HepG2 (cell line): ENCODE results near the gene SPAG9. TPM values are rescaled to one million over a fixed set of nuclear protein-coding genes. Genes with fewer than 3 reads are reported as not detected.

Source experiments
- ATAC-seq: fragments of 200-7000 bp; cut with Tn5 transposase; 3 replicates; pipeline ENCODE4 v1.9.1; 2020; ENCODE audit warnings: mild to moderate bottlenecking, moderate library complexity
- BruUV-seq: library from RNA; stranded (reverse); fragments of 400-500 nt; replicated peaks from 2 replicates; lab custom pipeline; 2021; lab: Mats Ljungman, UMichigan
- CTCF ChIA-PET: fragments of 300-600 bp; formaldehyde crosslinking; extraction: SDS; loops from one replicate; lab custom pipeline; 2021; ENCODE audit warnings: low total read pairs, inconsistent platforms, low intra/inter-chr PET ratio; lab: Yijun Ruan, JAX
- POLR2A ChIA-PET: fragments of 350-600 bp; sonication (Branson Sonifier 250); formaldehyde crosslinking; loops from one replicate; lab custom pipeline; 2020; ENCODE audit warnings: antibody characterized with exemption, inconsistent platforms; lab: Yijun Ruan, JAX
- DNase-seq: peaks from one replicate; pipeline ENCODE4 v3.0.0-alpha.2; 2015; ENCODE audit warnings: low spot score
- FAIRE-seq: peaks from 3 replicates; lab custom pipeline; 2011; peaks lifted over from hg19 to GRCh38; lab: Jason Lieb, UNC
- H2AFZ ChIP-seq: one replicate; pipeline ENCODE4 v1.6.1; 2011; ENCODE audit warnings: low read length, inconsistent platforms
- H3K27ac ChIP-seq: fragments of 300-600 bp; 3 replicates; pipeline ENCODE4 v1.8.0; 2011; ENCODE audit warnings: mixed run types, mild to moderate bottlenecking, mixed read lengths, low read length, inconsistent platforms; ENCODE audit not compliant: insufficient read depth; ENCODE audit errors: extremely low read length
- H3K27me3 ChIP-seq, 2 experiments: fragments of 200-600 bp in 1 of 2; 2 replicates in 1 of 2; 3 replicates in 1 of 2; pipeline versions ENCODE4 v1.6.0 to v1.8.0; 2011; ENCODE audit warnings: low read length in 2 of 2, mild to moderate bottlenecking in 2 of 2, moderate library complexity in 2 of 2, inconsistent platforms in 1 of 2; ENCODE audit not compliant: insufficient read depth in 2 of 2, control insufficient read depth in 1 of 2
- H3K36me3 ChIP-seq, 2 experiments: fragments of 200-600 bp in 1 of 2; replicated peaks in 1 of 2; 2 replicates in 1 of 2; 3 replicates in 1 of 2; pipeline versions ENCODE4 v1.5.1 to v1.8.0; 2011; ENCODE audit warnings: low read length in 2 of 2, inconsistent platforms in 1 of 2; ENCODE audit not compliant: insufficient read depth in 2 of 2, control insufficient read depth in 1 of 2
- H3K4me1 ChIP-seq: 2 replicates; pipeline ENCODE4 v1.5.1; 2012; ENCODE audit warnings: low read length, inconsistent platforms; ENCODE audit not compliant: insufficient read depth
- H3K4me2 ChIP-seq: 2 replicates; pipeline ENCODE4 v1.6.0; 2011; ENCODE audit warnings: low read depth, low read length, inconsistent platforms
- H3K4me3 ChIP-seq, 3 experiments: fragments of 200-600 bp in 1 of 3; sonication (generic), shearing (Covaris generic) in 1 of 3; replicated peaks in 1 of 3; 2 replicates each; pipeline ENCODE4 v1.5.1; 2011 to 2016; ENCODE audit warnings: low read length in 3 of 3, inconsistent platforms in 2 of 3, low read depth in 2 of 3, mild to moderate bottlenecking in 2 of 3, control low read depth in 1 of 3, mixed read lengths in 1 of 3; ENCODE audit not compliant: insufficient read depth in 1 of 3
- H3K79me2 ChIP-seq: one replicate; pipeline ENCODE4 v1.6.1; 2011; ENCODE audit warnings: low read length, inconsistent platforms; ENCODE audit not compliant: insufficient read depth
- H3K9ac ChIP-seq: 2 replicates; pipeline ENCODE4 v1.6.0; 2011; ENCODE audit warnings: mild to moderate bottlenecking, low read depth, low read length, inconsistent platforms; ENCODE audit not compliant: insufficient read depth
- H3K9me3 ChIP-seq: 2 replicates; pipeline ENCODE4 v1.5.1; 2012; ENCODE audit warnings: mild to moderate bottlenecking, low read length
- H4K20me1 ChIP-seq: 2 replicates; pipeline ENCODE4 v1.6.0; 2011; ENCODE audit warnings: inconsistent platforms, mild to moderate bottlenecking, low read length, moderate library complexity; ENCODE audit not compliant: insufficient read depth
- ARHGAP35 ChIP-seq: sonication (generic); formaldehyde crosslinking; IDR thresholded peaks from 2 replicates; pipeline ENCODE4 v1.9.0; 2022; ENCODE audit warnings: mild to moderate bottlenecking, inconsistent platforms, moderate library complexity, missing genetic modification reagents, borderline replicate concordance
- CENPX ChIP-seq: sonication (generic); formaldehyde crosslinking; IDR thresholded peaks from 2 replicates; pipeline ENCODE4 v1.9.0; 2021; ENCODE audit warnings: mild to moderate bottlenecking, missing genetic modification reagents, moderate library complexity
- FOSL1 ChIP-seq: sonication (generic); formaldehyde crosslinking; IDR thresholded peaks from 2 replicates; pipeline ENCODE4 v1.9.0; 2021; ENCODE audit warnings: missing genetic modification reagents, borderline replicate concordance
- FOXP1 ChIP-seq, 2 experiments: fragments of 450-650 bp in 1 of 2; IDR thresholded peaks; 2 replicates each; pipeline ENCODE4 v1.6.1; 2017 to 2018; ENCODE audit warnings: antibody characterized with exemption in 1 of 2
- HNRNPH1 ChIP-seq: fragments of 200-400 bp; formaldehyde crosslinking; optimal IDR thresholded peaks from 2 replicates; pipeline ENCODE3; 2017; ENCODE audit warnings: mild to moderate bottlenecking, low read depth, low read length
- HNRNPLL ChIP-seq: fragments of 200-400 bp; formaldehyde crosslinking; IDR thresholded peaks from 2 replicates; pipeline ENCODE4 v1.6.1; 2017; ENCODE audit warnings: mild to moderate bottlenecking, low read depth, low read length; ENCODE audit not compliant: poor library complexity, severe bottlenecking
- HOXD1 ChIP-seq: sonication (generic); formaldehyde crosslinking; IDR thresholded peaks from 2 replicates; pipeline ENCODE4 v1.5.0; 2020; ENCODE audit warnings: missing genetic modification reagents
- MLLT10 ChIP-seq: sonication (generic); formaldehyde crosslinking; IDR thresholded peaks from 2 replicates; pipeline ENCODE4 v1.4.0; 2020; ENCODE audit warnings: missing genetic modification reagents
- MXD4 ChIP-seq: IDR thresholded peaks from 2 replicates; pipeline ENCODE4 v1.6.1; 2016; ENCODE audit warnings: mild to moderate bottlenecking, missing biosample characterization, missing genetic modification reagents
- NFIC ChIP-seq: IDR thresholded peaks from 2 replicates; pipeline ENCODE4 v1.6.1; 2012; ENCODE audit warnings: mild to moderate bottlenecking, low read length, inconsistent platforms
- SSRP1 ChIP-seq: IDR thresholded peaks from 2 replicates; pipeline ENCODE4 v1.6.1; 2016; ENCODE audit warnings: control low read depth
- ZFP62 ChIP-seq: sonication (generic); formaldehyde crosslinking; IDR thresholded peaks from 2 replicates; pipeline ENCODE4 v1.4.0; 2020; ENCODE audit warnings: missing genetic modification reagents
- ZNF282 ChIP-seq: fragments of 450-650 bp; IDR thresholded peaks from 2 replicates; pipeline ENCODE4 v1.6.1; 2018; ENCODE audit not compliant: partially characterized antibody
- ZNF547 ChIP-seq: sonication (generic); formaldehyde crosslinking; IDR thresholded peaks from 2 replicates; pipeline ENCODE4 v1.5.1; 2020; ENCODE audit warnings: mild to moderate bottlenecking, missing genetic modification reagents
- ZNF552 ChIP-seq: sonication (generic); formaldehyde crosslinking; IDR thresholded peaks from 2 replicates; pipeline ENCODE4 v1.9.0; 2022; ENCODE audit warnings: missing genetic modification reagents, mild to moderate bottlenecking, borderline replicate concordance
- ZNF883 ChIP-seq: sonication (generic); formaldehyde crosslinking; IDR thresholded peaks from 2 replicates; pipeline ENCODE4 v1.5.1; 2020; ENCODE audit warnings: mild to moderate bottlenecking, missing genetic modification reagents; ENCODE audit errors: not compliant biosample characterization
- WGBS: methylation state at CpG from one replicate; pipeline ENCODE4 v1.1.6; 2017; ENCODE audit warnings: low lambda C conversion rate; 5-methylcytosine and 5-hydroxymethylcytosine counted together
- in situ Hi-C: cut with HindIII; loops from 2 replicates; pipeline ENCODE4 v1.10.0; 2017; ENCODE audit warnings: low pct_unique_long_range_greater_than_20kb; ENCODE audit not compliant: extremely low pct_ligation_motif_present
- intact Hi-C: fragments of 100-400 bp; cut with micrococcal nuclease; formaldehyde crosslinking; loops from one replicate; pipeline ENCODE4 v1.10.0; 2022; ENCODE audit not compliant: unreplicated experiment
- polyA plus RNA-seq, 8 experiments: library from polyadenylated mRNA; depleted of rRNA in 3 of 8; stranded (reverse) in 7 of 8; unstranded in 1 of 8; fragments of >200 nt; fragmentation: Illumina TruSeq in 4 of 8; extraction: Trizol in 4 of 8; gene quantifications; 2 replicates each; pipeline versions ENCODE4 v1.2.1 to v1.2.3, GENCODE V29; 2011 to 2016; ENCODE audit warnings: low read depth in 4 of 8, missing spikeins in 1 of 8, mixed read lengths in 1 of 8; ENCODE audit not compliant: insufficient read depth in 1 of 8
- total RNA-seq, 5 experiments: library from RNA; depleted of rRNA; stranded (reverse); fragments of >200 nt; fragmentation: Illumina TruSeq; extraction: Trizol; gene quantifications; 2 replicates each; pipeline ENCODE4 v1.2.3, GENCODE V29; 2016; ENCODE audit warnings: low read depth in 1 of 5
- TF ChIP-seq, protein P1 (sequence below): sonication (generic); formaldehyde crosslinking; IDR thresholded peaks from 2 replicates; pipeline ENCODE4 v1.8.1; 2023; ENCODE audit warnings: mild to moderate bottlenecking, moderate library complexity, missing genetic modification reagents
- TF ChIP-seq, protein P2 (sequence below): sonication (generic); formaldehyde crosslinking; IDR thresholded peaks from 2 replicates; pipeline ENCODE4 v1.5.0; 2020; ENCODE audit warnings: mild to moderate bottlenecking, low read depth, missing genetic modification reagents, borderline replicate concordance
- TF ChIP-seq, protein P3 (sequence below): sonication (generic); formaldehyde crosslinking; IDR thresholded peaks from 2 replicates; pipeline ENCODE4 v1.9.0; 2021; ENCODE audit warnings: missing genetic modification reagents, borderline replicate concordance

SPAG9 gene
- total and polyA plus RNA-seq, 2 of the 13 experiments (the other 11 are each of a cell fraction or from before 2014, with no cell fraction given), result 43.2 to 78.6 TPM

DNA sequence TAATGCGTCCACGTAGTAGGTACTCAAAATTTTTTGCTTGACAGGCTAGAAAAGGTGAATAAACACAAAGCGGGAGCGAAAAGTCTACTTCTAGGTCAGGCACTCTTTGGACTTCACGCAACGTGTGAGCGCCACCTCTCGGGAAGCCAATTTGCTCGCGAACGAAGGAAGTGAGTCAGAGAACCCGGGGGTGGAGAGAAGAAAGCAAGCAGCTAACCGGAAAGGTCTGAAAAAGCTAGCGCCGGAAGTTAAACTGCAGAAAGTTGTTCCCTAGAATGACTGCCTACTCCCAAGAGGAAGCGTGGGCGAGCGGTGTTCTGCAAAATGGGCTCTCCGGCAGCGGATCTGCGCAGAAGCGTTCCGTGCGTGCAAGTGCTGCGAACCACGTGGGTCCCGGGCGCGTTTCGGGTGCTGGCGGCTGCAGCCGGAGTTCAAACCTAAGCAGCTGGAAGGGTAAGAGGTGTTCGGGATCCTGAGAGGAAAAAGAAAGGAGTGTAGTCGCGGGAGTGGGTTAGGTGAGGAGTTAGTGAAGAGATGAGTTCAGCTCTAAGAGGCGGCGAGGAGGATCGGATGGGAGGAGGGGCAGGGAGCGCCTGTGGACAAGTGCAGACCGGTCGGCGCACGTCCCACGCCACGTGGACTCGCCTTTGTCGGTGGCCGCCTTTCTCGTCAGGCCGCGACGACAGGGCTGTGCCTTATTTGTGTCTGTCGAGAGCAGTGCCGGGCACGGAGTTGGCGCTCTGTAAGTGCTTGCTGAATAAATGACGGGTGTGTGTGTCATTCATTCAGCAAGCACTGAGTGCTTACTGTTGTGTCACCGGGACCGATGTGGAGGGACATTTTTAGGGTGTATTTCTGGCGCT is 32.8 kb upstream of the SPAG9 start, which contains the start of gene NME1:
TSS of gene NME1 (plus strand) at position 350 of the 863 bp plus-strand sequence. CDS start 2,096 bp downstream, outside the sequence.
- H3K79me2 ChIP-seq, result peaks cover 46% of the 10 kb centered on the region
- peak; percentile 86 for TF ChIP-seq HNRNPLL
- TF ChIP-seq MLLT10, result peak; percentile 71; the same call in 1 of the 2 replicates
- TF ChIP-seq ZFP62 (CRISPR knock-in tag), result peak; percentile 88; the same call in 1 of the 2 replicates
- peak; percentile 94 for TF ChIP-seq ZNF883 (CRISPR knock-in tag)
- 0 out of 2 replicates have a peak, but pooled peaks have one; percentile 60 for TF ChIP-seq SSRP1 (CRISPR knock-in tag)
- TF ChIP-seq ZNF547 (CRISPR knock-in tag), result peak; percentile 96
- peak; percentile 76 for TF ChIP-seq NFIC
- TF ChIP-seq CENPX (CRISPR knock-in tag), result no peak
- peak; percentile 73; the same call in 1 of the 2 replicates for TF ChIP-seq FOSL1 (CRISPR knock-in tag)
- TF ChIP-seq ZNF282, result no peak
- peak; percentile 91 for TF ChIP-seq ARHGAP35 (CRISPR knock-in tag)
- TF ChIP-seq, protein P1, sequence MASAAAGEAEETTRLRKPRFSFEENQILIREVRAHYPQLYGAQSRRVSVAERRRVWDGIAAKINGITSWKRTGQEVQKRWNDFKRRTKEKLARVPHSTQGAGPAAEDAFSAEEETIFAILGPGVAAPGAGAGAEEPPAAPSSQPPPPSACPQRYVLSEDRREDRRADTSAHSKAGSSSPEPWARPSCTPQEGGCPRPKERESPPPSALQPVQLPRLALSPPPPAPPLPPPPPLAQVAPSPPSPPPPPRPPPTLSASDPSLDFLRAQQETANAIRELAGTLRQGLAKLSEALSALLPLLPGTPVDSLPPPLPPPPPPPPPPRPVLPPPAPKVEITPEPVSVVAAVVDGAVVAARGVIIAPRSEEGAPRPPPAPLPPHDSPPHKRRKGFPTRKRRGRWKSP, result peak; percentile 89
- TF ChIP-seq MXD4, result peak; percentile 100
- TF ChIP-seq, protein P2, sequence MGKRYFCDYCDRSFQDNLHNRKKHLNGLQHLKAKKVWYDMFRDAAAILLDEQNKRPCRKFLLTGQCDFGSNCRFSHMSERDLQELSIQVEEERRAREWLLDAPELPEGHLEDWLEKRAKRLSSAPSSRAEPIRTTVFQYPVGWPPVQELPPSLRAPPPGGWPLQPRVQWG (CRISPR knock-in tag), result no peak; the same call in 1 of the 2 replicates
- peak; percentile 57; the same call in 1 of the 2 replicates for TF ChIP-seq ZNF552 (CRISPR knock-in tag)
- TF ChIP-seq FOXP1 (IDR thresholded peaks at IDR 0.05), result peak; percentile 48; the same call in 1 of the 2 replicates
- TF ChIP-seq FOXP1 (CRISPR knock-in tag; IDR thresholded peaks at IDR 0.05), result peak; percentile 67
- peak; percentile 92 for TF ChIP-seq HOXD1 (CRISPR knock-in tag)
- no peak for TF ChIP-seq HNRNPH1
- TF ChIP-seq, protein P3, sequence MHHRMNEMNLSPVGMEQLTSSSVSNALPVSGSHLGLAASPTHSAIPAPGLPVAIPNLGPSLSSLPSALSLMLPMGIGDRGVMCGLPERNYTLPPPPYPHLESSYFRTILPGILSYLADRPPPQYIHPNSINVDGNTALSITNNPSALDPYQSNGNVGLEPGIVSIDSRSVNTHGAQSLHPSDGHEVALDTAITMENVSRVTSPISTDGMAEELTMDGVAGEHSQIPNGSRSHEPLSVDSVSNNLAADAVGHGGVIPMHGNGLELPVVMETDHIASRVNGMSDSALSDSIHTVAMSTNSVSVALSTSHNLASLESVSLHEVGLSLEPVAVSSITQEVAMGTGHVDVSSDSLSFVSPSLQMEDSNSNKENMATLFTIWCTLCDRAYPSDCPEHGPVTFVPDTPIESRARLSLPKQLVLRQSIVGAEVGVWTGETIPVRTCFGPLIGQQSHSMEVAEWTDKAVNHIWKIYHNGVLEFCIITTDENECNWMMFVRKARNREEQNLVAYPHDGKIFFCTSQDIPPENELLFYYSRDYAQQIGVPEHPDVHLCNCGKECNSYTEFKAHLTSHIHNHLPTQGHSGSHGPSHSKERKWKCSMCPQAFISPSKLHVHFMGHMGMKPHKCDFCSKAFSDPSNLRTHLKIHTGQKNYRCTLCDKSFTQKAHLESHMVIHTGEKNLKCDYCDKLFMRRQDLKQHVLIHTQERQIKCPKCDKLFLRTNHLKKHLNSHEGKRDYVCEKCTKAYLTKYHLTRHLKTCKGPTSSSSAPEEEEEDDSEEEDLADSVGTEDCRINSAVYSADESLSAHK (CRISPR knock-in tag), result peak; percentile 91

More for the DNA sequence above, 32.8 kb upstream of the SPAG9 start, which contains the start of gene NME1:
- H3K9me3 ChIP-seq, result no peaks in the 10 kb centered on the region
- ChIA-PET POLR2A (interaction anchor here (0.6 to 4.1 kb wide), 20 partner anchors 9 to 301 kb away, joined by 3 to 43 read pairs (median 4); partner anchors contain the start of genes NME2, SPAG9 and UTP18), CTCF (interaction anchor here (0.8 to 3.3 kb wide), 4 partner anchors 33 to 153 kb away, joined by 3 to 38 read pairs (median 10); partner anchors contain the start of gene SPAG9)
- peak within 1 kb of the TSS; percentile 96 for H2AFZ ChIP-seq
- peaks cover 49% of the 10 kb centered on the region for H3K4me1 ChIP-seq
- peak within 1 kb of the TSS; percentile 88 for H3K9ac ChIP-seq
- H3K4me2 ChIP-seq, result peak within 1 kb of the TSS; percentile 97
- 1% methylated on average over 48 of the region's 60 CpGs for whole genome bisulfite sequencing
- FAIRE-seq (peak; percentile 96), DNase-seq (peak; percentile 100), ATAC-seq (peak; percentile 94)
- intact Hi-C loops, result loop anchor here (1.0 kb wide), 3 partner anchors 31 to 152 kb away; no protein-coding TSS in a partner anchor
- in situ Hi-C loops, result loop anchor here (5.0 kb wide), 1 partner anchor 151 kb away; no protein-coding TSS in a partner anchor
- BruUV-seq, result no TSS peak
- peak within 1 kb of the TSS; percentile 81 to 94 (median 84) for H3K4me3 ChIP-seq
- peaks cover 6 to 27% of the 10 kb centered on the region in 2 experiments for H3K36me3 ChIP-seq
- peak within 1 kb of the TSS; percentile 76 for H3K27ac ChIP-seq
- no peaks in the 10 kb centered on the region; a peak in 1 of 5 replicates for H3K27me3 ChIP-seq
- no peaks in the 10 kb centered on the region for H4K20me1 ChIP-seq
